HG02943 (cell line): Measurements from ENCODE around the gene ASTN2.

ENCODE experiments used
- ATAC-seq: cut with Tn5 transposase; IDR thresholded peaks from one replicate; pipeline ENCODE4 v1.9.1; 2021; ENCODE audit warnings: mild to moderate bottlenecking, low read depth, moderate library complexity; ENCODE audit not compliant: unreplicated experiment

The ASTN2 gene

GRCh38 chr9:117414906-117415331, at the start of gene ASTN2:
ASTN2 (minus strand) TSS chr9:117415057; CDS start chr9:117414938, 119 bp downstream.
- ATAC-seq = no peak

- no peak for ATAC-seq
Measured at GRCh38 chr9:117462861-117463260, 48.0 kb upstream of the ASTN2 start.

GRCh38 chr9:117461386-117461785, 46.5 kb upstream of the ASTN2 start:
- ATAC-seq = no peak

DNA sequence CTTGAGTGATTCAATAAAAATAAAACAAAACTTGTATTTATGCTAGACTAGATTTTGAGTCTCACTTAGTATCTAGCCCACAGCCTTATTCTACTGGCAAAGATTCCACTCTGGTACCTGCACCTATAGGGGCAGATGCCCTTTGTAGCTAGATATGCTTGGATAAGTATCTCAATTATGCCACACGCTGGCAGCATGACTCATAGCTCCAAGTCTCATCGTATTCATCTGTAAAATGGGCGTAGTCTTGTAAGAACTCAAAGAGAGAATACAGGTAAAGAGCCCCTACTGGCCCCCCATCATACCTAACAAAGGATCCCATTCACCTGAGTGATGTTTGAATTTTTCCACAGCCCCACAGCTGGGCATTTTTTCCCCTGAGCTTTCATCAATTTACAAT, 45.9 kb upstream of the ASTN2 start:
- ATAC-seq = no peak

DNA sequence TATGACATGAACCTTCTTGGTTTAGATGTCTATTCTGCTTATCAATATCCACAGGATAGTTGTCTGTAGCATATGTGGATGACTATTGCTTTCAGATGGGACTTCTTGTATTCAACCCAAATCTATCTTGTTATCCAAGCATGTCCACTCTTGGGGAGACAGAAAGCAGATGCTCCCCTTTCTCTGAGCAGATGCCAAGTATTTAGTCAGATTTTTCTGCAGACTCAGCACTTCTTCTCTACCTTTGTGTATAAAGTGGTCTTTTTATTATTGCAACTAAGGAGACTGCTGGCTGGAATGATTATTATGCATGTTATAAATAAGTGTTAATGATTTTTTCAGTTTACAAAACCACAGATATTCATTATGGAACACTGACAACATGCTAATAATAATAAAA, 45.1 kb upstream of the ASTN2 start:
- ATAC-seq = no peak

GRCh38 chr9:117458066-117458465, 43.2 kb upstream of the ASTN2 start:
- no peak for ATAC-seq

GRCh38 chr9:117454711-117455110, 39.9 kb upstream of the ASTN2 start:
- no peak for ATAC-seq

GRCh38 chr9:117453737-117454136, 38.9 kb upstream of the ASTN2 start:
- no peak for ATAC-seq

GRCh38 chr9:117451311-117451710, 36.5 kb upstream of the ASTN2 start:
- no peak for ATAC-seq

GRCh38 chr9:117448066-117448465, 33.2 kb upstream of the ASTN2 start:
- ATAC-seq = no peak

GRCh38 chr9:117445631-117446030, 30.8 kb upstream of the ASTN2 start:
- no peak for ATAC-seq

GRCh38 chr9:117444501-117444900, 29.6 kb upstream of the ASTN2 start:
- no peak for ATAC-seq

DNA sequence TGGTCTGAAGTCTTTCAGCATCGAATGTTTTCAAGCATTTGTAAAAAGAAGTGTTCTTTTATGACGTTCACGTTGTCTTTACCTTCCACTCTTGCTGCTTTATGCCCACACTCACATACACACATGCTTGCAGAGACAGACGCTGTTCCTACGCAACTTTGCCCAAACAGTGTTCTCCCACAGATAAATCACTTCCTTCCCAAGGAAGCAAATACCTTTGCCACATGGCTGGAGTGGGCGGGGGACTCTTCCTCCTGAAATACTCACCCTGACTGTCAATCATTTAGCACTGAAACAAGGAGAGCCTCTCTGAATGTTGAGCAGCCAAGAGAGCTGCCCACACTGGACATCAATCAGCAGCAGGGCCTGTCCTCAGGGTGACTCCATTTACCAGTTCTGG, 22.4 kb upstream of the ASTN2 start:
- no peak for ATAC-seq

GRCh38 chr9:117435630-117436261, 20.9 kb upstream of the ASTN2 start:
- ATAC-seq = no peak

DNA sequence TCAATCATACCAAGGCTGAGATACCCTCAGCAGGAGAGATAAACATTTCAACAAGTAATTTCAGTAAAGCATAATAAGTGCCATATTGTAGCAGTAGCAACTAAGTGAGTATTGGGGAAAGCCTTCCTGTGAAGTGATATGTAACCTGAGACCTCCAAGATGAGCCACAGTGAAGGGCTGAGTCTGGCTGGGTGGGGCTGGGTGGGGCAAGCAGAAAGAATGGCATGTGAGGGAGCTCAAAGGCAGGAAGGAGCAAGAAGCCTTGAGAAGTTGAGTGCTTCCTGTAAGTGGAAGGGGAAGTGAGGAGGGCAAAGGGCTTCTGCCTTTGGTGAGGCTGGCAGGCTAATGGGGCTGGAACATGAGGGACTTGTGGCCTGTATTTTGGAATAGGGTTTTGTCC, 19.7 kb upstream of the ASTN2 start:
- ATAC-seq = no peak

DNA sequence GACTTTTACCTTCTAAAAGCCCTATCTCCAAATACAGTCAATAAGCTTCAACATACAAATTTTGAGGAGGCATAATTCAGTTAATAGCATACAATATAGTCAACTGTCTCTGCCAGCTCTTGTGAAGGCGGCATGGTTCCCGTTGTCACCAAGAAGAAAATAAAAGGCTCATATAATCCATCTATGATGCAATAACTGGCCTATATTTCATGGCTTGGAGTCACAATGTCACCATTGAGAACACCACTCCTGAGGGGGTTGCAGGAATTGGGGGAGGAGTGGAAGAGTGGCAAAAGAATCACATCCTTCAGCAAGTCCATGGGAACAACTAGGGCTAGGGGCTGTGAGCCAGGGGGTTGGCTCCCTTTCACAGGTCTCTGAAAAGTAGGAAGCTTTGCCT, 16.0 kb upstream of the ASTN2 start:
- ATAC-seq = no peak

DNA sequence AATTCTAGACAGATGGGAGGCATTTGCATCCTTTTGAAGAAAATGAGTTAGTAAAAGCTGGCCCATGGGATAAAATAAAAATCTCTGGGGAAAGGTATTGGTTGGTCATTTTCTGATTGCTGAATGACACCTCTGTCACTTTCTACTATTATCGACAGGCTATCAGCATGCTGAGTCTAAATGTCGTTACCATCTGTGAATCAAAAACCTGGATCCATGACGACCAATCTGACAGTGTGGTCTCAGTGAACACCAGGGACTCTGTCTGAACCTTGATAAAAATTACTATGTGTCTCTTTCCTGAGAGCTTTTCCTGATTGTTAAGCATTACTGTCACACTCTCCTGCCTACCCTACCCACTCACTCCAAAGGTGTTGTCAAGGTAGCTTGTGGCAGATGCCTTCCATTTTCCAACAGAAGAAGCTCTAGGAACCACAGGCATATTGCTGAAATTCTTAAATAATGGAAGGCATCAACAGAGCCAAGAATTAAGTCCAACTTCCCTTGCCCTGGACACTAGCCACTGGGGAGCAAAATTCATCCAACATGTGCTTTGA, 12.6 kb upstream of the ASTN2 start:
- ATAC-seq = no peak

- ATAC-seq = no peak
Measured at GRCh38 chr9:117425566-117425965, 10.7 kb upstream of the ASTN2 start.

- ATAC-seq = no peak
Measured at GRCh38 chr9:117424291-117424690, 9.4 kb upstream of the ASTN2 start.

DNA sequence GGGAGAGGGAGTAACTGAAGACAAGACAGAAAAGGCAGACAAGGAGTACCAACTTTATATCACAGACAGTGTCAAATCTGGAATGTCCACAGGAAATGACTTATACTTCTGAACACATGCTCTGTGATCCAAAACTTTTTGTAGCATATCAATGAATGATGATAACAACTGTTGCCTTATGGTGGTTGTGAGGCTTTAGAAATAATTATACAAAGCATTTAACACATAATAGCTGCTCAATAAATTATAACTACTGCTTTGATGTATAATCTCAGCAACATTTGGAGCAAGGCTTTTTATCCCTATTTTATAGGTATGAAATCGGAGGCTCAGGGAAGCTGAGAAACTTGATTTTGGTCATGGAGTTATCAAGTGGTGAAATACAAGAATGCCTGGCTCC, 3.3 kb upstream of the ASTN2 start:
- no peak for ATAC-seq

GRCh38 chr9:117416856-117417255, 2.0 kb upstream of the ASTN2 start:
- ATAC-seq = no peak

DNA sequence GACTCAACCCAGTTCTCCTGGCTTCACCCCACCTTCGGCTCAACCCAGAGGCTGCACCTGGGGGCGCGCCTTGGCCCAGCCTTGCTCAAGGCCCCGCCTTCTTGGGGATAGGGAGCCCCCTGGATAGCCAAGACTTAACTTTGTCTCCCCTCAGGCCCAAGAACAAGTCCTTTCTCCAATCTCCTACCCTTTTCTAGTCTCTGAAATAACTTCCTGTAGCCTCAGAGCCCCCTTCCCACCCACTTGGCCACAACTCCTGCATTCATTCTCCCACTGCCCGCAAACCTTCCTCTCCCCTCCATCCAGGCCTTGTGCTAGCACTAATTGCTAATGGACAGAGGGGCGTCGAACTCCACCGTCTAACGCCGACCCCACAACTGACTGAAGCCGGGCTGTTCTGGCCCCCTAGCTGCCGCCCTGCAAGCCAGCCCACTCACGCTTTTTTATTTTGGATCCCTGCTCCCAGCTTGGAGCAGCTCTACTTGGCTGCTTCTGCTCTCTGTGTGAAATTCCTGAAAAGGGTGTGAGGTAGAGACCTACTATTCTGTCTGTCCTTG, 579 bp upstream of the ASTN2 start:
- no peak for ATAC-seq
